Neural progenitor cell (in vitro differentiated cells): ENCODE results near the gene TEX9.

Source experiments
- EZH2phosphoT487 ChIP-seq: fragments of 200-600 bp; sonication (generic); IDR thresholded peaks from 2 replicates; pipeline ENCODE4 v1.6.1; 2017; ENCODE audit warnings: antibody characterized with exemption
- TF ChIP-seq, protein P1 (sequence below): fragments of 200-600 bp; sonication (generic); IDR thresholded peaks from 2 replicates; pipeline ENCODE4 v1.5.1; 2017; ENCODE audit warnings: antibody characterized with exemption, mild to moderate bottlenecking

DNA sequence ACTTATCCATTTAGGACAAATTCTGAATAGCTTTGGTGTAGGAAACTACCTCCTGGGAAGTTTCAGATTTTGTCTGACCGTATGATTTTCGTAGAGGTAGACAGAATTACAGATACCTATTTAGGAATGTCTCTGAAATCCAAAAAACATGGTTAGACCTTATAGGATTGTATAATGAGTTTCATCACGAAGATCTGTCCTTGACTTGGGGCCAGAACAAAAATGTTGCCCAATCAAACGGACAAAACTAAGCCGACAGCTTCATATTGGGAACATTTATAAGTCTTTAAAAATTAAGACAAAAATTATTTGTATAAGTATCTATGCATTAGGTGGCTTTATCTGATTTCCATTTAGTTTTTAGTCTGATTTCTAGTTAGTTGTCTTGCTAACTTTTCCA, 67.1 kb downstream of the TEX9 start:
- TF ChIP-seq EZH2phosphoT487: no peak
- TF ChIP-seq, protein P1, sequence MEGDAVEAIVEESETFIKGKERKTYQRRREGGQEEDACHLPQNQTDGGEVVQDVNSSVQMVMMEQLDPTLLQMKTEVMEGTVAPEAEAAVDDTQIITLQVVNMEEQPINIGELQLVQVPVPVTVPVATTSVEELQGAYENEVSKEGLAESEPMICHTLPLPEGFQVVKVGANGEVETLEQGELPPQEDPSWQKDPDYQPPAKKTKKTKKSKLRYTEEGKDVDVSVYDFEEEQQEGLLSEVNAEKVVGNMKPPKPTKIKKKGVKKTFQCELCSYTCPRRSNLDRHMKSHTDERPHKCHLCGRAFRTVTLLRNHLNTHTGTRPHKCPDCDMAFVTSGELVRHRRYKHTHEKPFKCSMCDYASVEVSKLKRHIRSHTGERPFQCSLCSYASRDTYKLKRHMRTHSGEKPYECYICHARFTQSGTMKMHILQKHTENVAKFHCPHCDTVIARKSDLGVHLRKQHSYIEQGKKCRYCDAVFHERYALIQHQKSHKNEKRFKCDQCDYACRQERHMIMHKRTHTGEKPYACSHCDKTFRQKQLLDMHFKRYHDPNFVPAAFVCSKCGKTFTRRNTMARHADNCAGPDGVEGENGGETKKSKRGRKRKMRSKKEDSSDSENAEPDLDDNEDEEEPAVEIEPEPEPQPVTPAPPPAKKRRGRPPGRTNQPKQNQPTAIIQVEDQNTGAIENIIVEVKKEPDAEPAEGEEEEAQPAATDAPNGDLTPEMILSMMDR: no peak
